HG02798 (cell line): ENCODE measurements around the gene CALN1.
"Not testable (repeated sequence)": the region's sequence is repeated elsewhere in the genome, so short reads cannot be mapped to it uniquely, and the experiment has no call there.

Experiments
- ATAC-seq: cut with Tn5 transposase; IDR thresholded peaks from one replicate; pipeline ENCODE4 v1.9.1; 2021; ENCODE audit warnings: mild to moderate bottlenecking; ENCODE audit not compliant: unreplicated experiment, poor library complexity

Gene CALN1

DNA sequence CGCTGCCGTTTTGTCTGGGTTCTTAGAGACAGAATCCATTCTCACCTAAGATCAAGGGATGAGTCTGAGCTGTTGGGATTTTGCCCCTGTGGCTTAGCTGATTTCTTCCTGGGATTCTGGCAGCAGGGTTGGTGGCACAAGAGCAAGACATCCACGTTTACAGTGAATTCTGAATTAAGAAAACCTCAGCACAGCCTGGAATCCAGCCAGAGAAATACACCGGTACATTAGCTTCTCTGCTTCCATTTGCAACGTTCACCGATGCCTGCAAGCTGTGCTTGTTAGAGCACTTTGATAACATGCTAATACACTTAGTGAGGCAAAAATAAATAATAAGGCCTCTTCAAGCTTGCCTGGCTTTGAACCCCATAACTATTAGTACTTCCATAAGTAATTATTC lies 569.8 kb downstream of the CALN1 start:
- ATAC-seq: no peak

DNA sequence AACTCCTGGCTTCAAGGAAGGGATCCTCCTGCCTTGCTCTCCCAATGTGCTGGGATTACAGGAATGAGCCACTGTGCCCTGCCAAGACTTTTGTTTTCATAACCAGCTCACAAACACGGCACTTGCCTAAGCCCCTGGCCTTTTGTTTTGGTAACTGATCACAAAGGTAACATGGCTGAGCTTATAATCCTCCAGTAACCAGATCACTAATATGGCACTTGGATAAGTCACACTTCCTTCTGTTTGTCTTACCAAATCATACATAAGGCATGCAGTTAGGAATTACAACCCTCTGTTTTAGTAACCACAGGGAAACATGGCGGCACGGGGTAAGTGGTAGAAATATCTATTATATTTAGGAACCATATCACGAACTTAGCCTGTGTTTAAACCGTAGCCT lies 577.1 kb downstream of the CALN1 start:
- no peak for ATAC-seq

DNA sequence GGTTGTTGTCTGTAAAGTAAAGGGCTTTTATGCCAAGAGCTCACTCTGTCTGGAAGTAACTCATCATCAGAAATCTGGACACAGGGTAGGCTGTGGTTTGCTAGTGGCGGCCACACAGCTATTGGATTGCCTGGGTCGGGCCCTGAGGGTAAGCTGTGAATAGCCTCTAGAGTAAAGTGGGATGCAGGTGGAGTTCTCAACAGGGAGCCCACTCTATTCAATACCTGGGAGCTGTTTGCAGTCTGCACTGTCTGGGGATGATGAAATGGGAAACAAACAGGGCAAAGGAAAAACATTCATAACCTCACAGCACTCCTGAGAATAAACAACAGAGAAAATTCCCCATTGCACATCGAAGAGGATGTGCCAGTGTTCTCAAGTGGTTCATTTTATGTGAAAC lies 582.6 kb downstream of the CALN1 start:
- ATAC-seq: no peak

DNA sequence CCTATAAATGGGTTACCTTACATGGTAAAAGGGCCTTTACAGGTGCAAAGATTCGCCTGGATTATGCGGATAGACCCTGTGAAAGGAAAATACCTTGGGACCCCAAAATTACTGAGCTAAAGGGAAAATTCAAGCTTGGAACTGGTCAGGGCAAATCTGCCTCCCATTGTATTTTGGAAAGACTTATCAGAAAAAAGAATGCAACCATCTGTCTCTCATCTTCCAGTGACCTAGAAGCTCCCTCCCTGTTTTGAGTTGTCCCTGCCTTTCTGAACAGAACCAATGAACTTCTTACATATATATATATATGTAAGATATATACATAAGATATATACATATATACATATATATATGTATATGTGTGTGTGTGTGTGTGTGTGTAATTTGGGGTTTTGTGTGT lies 583.8 kb downstream of the CALN1 start:
- no peak for ATAC-seq

DNA sequence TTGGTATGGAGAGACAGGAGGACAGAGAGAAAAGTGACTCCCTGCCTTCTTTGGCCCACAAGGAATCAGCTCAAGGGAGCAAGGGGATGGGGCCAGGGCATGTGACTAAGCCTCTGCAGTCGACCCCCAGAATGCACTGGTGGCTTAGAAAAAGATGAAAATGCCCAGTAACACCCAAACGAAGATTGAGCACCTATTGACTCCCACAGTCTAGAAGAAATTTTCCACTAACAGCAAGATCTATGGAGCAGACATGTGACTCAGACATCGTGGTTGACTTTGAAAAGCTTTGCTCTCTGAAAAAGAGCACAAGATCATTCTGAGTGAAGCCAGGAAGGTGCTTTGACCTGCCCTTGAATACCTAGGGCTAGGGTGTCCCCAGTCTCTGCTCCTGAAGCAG lies 586.0 kb downstream of the CALN1 start:
- no peak for ATAC-seq

DNA sequence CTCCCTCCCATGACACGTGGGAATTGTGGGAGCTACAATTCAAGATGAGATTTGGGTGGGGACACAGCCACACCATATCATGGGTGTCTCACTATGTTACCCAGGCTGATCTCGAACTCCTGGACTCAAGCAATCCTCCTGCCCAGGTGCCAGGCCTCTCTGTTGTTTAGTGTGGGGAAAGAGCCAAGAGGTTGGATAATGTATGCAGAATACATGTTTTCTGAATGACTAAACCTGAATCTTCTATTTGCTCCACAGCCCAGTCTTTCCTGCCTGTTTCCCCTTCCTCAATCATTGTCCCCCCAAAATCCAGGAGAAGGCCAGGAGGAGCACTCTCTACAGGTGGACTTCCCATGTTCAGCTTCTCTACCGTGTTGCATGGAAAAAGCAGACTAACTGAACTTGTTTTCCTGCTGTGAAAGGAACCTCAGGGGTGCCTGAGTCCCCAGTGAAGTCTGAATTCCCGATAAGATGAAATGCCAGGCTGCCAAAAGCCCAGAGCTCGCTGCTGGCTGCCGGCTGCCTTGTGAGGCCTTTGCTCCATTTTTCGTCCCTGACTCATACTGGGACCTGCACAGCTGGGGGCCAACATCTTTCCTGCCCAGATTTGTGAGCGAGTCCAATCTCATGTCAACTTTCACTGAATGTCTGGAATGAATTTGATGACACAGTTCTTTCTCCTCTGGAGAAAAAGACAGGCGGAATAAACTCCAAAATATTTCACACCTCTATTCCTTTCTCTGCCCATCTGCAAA lies 588.0 kb downstream of the CALN1 start:
- ATAC-seq: no peak

DNA sequence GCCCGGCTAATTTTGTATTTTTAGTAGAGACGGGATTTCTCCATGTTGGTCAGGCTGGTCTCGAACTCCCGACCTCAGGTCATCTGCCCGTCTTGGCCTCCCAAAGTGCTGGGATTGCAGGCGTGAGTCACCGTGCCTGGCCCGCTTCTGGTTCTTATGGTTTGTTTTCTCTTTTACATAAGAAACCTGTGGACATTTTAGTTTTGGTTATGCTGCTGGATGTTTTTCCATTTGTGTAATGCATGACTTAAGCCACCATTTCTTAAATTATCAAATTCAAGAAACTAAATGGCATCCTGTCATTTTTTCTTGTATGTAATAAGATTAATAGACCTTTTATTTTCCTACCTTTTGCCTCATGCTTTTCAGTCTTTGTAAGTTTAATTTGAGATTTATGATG lies 589.7 kb downstream of the CALN1 start:
- not testable (repeated sequence) for ATAC-seq

DNA sequence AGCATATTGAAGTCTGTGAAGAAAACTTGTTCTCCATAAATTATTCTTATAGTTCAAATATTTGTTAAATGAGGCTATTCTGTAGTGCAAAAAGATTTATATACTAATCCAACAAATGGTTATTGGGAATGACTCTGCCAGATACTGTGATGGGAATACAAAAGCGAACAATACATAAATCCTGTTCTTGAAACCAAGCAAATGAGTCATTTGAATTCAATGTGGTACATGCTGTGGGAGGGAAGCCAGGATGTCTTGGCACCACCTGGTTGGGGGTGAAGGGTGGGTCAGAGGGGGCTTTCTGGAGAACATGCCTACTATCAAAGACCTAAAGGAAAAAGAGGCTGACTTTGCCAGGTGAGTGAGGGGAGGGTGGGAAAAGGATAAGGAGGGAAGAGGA lies 594.2 kb downstream of the CALN1 start:
- ATAC-seq: no peak

DNA sequence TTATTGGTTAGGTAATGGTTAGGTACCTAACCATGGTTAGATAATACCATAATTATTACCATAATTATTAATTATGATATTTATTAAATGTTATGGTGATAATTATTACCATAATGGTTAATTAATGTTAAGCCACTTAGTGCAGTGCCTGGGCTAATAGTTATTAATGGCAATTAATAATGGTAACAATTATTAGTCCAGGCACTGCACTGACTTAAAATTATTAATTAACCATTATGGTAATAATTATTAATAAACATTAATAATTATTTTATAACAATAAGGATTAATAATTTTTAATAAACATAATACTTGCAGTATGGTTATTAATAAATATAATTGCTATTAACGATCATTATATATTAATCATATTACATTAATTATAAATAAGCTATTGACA lies 604.0 kb downstream of the CALN1 start:
- no peak for ATAC-seq

DNA sequence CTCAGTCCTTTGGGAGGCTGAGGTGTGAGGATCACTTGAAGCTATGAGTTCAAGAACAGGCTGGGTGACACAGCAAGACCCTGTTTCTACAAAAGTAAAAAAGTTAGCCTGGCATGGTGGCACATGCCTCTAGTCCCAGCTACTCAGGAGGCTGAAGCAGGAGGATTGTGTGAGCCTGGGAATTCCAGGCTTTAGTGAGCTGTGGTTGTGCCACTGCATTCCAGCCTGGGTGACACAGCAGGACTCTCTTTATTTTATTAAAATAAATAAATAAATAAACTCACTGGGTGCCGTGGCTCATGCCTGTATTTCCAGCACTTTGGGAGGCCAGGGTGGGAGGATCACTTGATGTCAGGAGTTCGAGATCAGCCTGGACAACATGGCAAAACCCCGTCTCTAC lies 607.9 kb downstream of the CALN1 start:
- no peak for ATAC-seq

DNA sequence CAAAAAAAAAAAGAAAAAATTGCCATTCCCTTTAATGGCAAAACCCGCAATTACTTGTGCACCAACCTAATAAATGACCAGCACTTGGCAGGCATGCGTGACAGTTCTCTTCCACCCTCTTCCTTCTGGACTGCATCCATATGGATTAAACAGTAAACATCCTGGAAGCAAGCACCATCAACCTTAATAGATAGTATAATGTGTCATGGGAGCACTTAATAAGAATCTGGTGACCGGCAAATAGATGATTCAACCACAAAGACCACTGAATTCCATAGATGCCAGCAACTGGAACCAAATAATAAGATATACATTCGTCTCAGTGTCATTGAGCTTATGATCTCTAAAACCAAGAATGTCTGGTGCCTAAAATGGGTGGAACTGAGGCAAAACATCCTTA lies 610.2 kb downstream of the CALN1 start:
- no peak for ATAC-seq

DNA sequence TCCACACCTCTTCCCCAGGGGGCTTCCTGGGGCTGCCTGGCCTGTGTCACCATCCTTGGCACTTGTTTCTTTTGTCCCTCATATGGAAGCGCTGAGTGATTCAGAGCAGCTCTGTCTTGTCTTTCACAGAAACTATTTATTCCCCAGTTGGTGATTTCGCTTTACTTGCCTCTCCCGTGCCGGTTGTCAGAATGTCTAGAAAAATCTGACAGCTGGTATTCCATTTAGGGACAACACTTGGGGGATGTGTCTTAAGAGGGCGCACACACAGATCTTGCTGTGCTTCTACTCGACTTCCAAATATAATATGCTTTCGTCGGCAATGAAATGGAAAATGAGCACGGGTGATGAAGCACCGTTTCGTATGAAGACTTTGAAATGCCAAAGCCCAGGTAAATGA lies 611.8 kb downstream of the CALN1 start:
- no peak for ATAC-seq

DNA sequence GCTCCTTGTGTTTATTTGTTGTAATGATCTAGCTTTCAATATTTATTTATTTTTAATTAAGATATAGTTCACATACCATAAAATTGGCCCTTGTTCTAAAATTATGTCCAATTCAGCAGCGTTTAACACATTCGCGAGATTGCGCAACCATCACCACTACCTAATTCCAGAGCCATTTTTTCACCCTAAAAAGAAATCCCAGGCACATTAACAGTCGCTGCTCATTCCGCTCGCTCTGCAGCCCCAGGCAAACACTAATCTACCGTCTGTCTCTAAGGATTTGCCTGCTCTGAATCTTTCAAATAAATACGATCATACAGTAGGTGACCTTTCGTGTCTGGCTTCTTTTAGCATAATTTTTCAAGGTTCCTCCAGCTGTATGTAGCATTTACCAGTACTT lies 616.7 kb downstream of the CALN1 start:
- no peak for ATAC-seq

DNA sequence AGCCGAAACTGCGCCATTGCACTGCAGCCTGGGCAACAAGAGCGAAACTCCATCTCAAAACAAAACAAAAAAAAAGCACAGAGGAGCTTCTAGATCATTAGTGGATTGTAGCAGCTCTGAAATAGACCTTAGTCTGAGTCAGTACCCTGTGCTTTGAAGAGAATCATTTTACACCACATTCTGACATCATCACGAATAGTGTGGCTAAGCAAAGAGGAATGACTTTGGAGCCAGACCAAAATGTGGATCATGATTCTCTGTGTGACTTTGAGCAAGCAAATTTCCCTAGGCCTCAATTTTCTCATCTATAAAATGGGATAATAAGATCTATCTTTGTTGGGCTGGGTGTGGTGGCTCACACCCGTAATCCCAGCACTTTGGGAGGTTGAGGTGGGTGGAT lies 618.9 kb downstream of the CALN1 start:
- no peak for ATAC-seq

DNA sequence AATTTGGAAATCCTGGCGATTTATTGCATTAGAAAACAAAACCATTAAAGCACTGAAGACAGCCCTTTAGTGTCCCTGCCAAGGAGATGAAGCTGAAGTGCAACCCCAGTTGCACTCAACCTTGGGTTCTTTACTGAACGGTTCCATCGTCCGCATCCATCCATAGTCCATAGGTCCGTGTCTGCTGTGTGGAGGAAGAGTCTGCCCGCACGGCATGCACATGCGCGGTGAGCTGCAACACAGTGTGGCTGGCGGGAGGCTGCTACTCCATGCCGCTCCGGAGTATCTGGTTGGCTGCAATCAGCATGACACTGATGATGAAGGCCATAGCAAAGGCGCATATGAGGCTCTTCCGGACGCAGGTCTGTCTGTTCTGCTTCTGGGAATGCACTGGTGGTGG lies 624.6 kb downstream of the CALN1 start:
- no peak for ATAC-seq

DNA sequence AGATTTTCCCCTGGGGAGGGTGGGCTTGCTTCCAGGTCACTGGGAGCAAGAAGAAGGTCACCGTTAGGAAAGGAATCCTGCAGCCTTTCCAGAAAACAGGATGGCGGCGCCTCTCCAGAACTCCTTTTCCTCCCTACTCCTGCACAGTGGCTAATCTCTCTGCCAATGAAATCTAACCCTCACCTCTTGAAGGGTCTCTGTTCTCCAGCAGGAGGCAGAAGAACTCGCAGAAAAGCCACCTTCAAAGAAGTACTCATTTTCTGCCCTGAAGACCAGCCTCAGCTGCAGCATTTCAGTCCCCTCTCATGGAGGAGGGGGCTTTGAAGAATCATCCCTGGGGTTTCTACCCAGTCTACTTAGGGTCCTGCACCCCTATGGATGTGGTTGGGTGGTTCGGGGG lies 626.9 kb downstream of the CALN1 start:
- no peak for ATAC-seq

DNA sequence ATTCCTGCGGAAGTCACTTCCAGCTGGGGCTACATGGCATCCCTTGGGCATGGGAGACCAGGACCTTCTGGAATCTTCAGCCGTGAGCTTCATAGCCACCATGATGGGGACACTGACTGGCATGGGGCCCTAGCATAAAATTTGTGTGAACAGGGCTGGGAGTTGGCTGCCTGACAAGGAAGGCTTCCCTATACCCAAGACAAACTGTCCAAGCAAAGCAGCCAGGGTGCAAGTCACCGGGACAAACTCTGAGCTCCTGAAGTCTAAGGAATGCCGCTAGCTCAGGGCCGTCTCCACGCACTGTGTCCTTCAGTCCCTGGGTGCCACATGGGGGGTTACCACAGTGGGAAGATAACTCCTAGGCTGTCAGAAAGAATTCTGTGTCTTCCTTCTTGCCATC lies 627.4 kb downstream of the CALN1 start:
- no peak for ATAC-seq

DNA sequence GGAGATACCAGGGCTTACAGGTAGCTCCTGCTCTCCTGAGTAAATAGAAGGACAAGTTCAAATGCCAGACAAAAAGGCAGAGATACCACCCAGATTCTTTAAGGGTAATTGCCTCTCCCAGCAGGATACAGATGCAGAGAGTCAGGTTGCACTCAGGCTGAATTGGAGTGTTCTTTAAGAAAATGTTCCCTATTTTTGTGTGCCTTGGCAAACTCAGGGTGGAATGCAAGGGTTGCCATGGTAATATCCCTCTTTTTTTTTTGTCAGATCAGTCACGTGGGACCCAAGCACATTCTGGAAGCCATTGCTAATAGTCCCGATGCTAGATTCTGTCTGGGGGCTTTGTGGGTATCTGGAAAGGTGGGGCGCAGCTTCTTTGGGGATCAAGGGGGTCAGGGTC lies 628.0 kb downstream of the CALN1 start:
- no peak for ATAC-seq

DNA sequence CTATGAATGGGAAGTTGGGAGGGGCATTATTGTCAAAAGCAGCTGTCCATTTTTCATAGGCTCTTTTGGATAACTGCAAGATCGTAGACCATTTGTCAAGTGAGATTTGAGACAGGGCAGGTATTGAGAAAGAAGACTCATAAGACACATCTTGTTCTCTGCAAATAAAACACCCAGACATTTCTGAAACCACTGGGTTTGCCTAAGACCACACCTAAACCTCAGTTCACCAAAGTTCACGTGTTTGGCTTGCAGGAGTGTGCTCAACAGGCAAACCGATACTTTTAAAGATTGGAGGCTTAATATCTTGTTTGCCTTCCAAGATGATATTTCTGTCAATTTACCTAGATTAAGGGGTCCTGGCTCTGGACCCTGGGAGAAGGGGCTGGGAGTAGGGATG lies 628.4 kb downstream of the CALN1 start:
- no peak for ATAC-seq

DNA sequence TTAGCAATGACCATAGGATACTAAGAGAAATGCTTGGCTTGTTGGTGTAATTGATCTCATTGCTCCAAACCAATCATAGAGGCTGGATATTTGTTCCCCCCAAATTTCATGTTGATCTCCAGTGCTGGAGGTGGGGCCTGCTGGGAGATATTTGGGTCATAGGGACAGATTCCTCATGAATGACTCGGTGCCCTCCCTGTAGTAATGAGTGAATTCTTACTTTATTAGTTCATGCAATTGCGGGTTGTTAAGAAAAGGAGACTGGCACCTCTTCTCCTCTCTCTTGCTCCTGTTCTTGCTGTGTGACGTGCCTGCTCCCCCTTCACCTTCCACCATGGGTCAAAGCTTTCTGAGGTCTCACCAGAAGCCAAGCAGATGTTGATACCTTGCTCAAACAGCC lies 630.1 kb downstream of the CALN1 start:
- no peak for ATAC-seq

DNA sequence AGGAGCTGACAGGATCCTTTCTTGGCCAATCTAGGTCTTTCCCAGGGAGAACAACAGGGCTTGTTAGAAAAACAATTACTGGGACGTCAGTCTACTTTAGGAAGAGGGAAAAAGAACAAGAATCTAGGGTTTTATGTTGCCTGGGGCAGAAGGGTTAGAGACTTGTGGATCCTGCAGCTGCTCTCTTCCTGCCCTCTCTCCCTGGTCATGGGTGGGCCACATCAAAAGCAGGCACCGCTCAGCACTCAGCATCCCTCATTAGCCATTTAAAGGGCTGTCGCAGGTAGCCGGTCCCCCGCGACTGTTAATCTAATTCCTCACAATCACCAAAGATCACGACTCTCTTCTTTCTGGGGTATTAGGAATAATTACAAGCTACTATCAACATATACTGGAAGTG lies 631.9 kb downstream of the CALN1 start:
- no peak for ATAC-seq

DNA sequence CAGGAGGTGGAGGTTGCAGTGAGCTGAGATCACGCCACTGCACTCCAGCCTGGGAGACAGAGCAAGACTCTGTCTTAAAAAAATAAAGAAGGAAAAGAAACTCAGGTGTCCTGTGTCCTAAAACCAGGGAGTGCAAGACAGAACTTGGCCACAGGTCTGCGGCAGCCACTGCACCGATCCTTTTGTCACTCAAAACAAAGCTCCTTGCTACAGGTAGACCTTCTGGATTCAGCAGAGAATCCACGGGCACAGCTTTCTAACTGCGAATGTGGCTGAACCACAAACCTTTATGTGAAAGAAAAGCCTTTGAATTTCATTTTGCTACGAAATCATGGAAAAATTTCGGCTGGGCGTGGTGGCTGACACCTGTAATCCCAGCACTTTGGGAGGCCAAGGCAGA lies 634.9 kb downstream of the CALN1 start:
- no peak for ATAC-seq

DNA sequence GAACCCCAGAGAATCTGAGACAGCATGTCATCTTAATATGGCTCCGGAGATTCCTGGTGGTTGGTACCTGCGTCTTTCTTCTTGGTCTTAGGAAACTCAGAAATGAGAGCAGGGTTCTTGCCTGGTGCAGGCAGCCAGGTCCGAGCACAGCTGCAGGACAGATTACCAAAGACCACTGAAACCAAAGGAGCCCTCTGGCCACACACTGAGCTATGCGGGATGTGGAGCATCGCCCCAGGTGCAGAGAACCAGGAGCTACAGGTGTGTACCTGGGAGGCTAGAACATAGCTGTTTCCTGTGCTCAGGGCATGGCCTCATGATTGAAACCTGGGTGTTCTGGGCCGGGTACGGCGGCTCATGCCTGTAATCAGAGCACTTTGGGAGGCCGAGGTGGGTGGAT lies 635.4 kb downstream of the CALN1 start:
- ATAC-seq: no peak
